ENCODE data around the gene FSCB.

FSCB gene

GRCh38 chr14:44490966-44491365 is 16.1 kb downstream of the FSCB start:
- Histone ChIP-seq H3K27me3 (no peaks in the 10 kb centered on the region), H3K4me1 (ENCODE audit: control insufficient read depth in 1 of 2, insufficient read depth in 1 of 2, low read depth in 1 of 2, low read length in 1 of 2) (no peaks in the 10 kb centered on the region), H3K9me3 (no peaks in the 10 kb centered on the region), H3K4me3 (ENCODE audit: low read depth in 1 of 2, low read length in 1 of 2) (no peak overlapping the region), H3K27ac (no peak overlapping the region), H3K36me3 (no peaks in the 10 kb centered on the region)
- no peak for TF ChIP-seq CTCF (IDR thresholded peaks at IDR 0.05)

- no peaks in the 10 kb centered on the region for H3K36me3 ChIP-seq
- no peak for TF ChIP-seq CTCF (IDR thresholded peaks at IDR 0.05)
- no peaks in the 10 kb centered on the region for H3K4me1 ChIP-seq (ENCODE audit: control insufficient read depth in 1 of 2, insufficient read depth in 1 of 2, low read depth in 1 of 2, low read length in 1 of 2)
- H3K9me3 ChIP-seq: no peaks in the 10 kb centered on the region
- no peaks in the 10 kb centered on the region for H3K27me3 ChIP-seq
- H3K4me3 ChIP-seq (ENCODE audit: low read depth in 1 of 2, low read length in 1 of 2): no peak overlapping the region
- no peak overlapping the region for H3K27ac ChIP-seq
Observed at GRCh38 chr14:44477953-44478352, 29.1 kb downstream of the FSCB start.

- H3K9me3 ChIP-seq: no peaks in the 10 kb centered on the region
- no peaks in the 10 kb centered on the region for H3K4me1 ChIP-seq (ENCODE audit: control insufficient read depth in 1 of 2, insufficient read depth in 1 of 2, low read depth in 1 of 2, low read length in 1 of 2)
- H3K27me3 ChIP-seq: no peaks in the 10 kb centered on the region
- H3K36me3 ChIP-seq: no peaks in the 10 kb centered on the region
- no peak overlapping the region for H3K27ac ChIP-seq
- no peak overlapping the region for H3K4me3 ChIP-seq (ENCODE audit: low read depth in 1 of 2, low read length in 1 of 2)
- no peak for TF ChIP-seq CTCF (IDR thresholded peaks at IDR 0.05)
Observed at GRCh38 chr14:44468771-44469170, 38.3 kb downstream of the FSCB start.

- Histone ChIP-seq H3K4me1 (ENCODE audit: control insufficient read depth in 1 of 2, insufficient read depth in 1 of 2, low read depth in 1 of 2, low read length in 1 of 2) (no peaks in the 10 kb centered on the region), H3K36me3 (no peaks in the 10 kb centered on the region), H3K27me3 (no peaks in the 10 kb centered on the region), H3K9me3 (no peaks in the 10 kb centered on the region), H3K27ac (no peak overlapping the region), H3K4me3 (ENCODE audit: low read depth in 1 of 2, low read length in 1 of 2) (no peak overlapping the region)
- no peak for TF ChIP-seq CTCF (IDR thresholded peaks at IDR 0.05)
Observed at GRCh38 chr14:44463356-44464004, 43.6 kb downstream of the FSCB start.

- no peak overlapping the region for H3K27ac ChIP-seq
- H3K4me3 ChIP-seq (ENCODE audit: low read depth in 1 of 2, low read length in 1 of 2): no peak overlapping the region
- no peak for TF ChIP-seq CTCF (IDR thresholded peaks at IDR 0.05)
- no peaks in the 10 kb centered on the region for H3K36me3 ChIP-seq
- no peaks in the 10 kb centered on the region for H3K4me1 ChIP-seq (ENCODE audit: control insufficient read depth in 1 of 2, insufficient read depth in 1 of 2, low read depth in 1 of 2, low read length in 1 of 2)
- H3K9me3 ChIP-seq: no peaks in the 10 kb centered on the region
- no peaks in the 10 kb centered on the region for H3K27me3 ChIP-seq
Observed at GRCh38 chr14:44462381-44462780, 44.7 kb downstream of the FSCB start.

All from neutrophil (primary cell).